Ureter (tissue), 1 donor: ENCODE data around the gene HTATIP2. TPM values are rescaled to one million over a fixed set of nuclear protein-coding genes. Genes with fewer than 3 reads are reported as not detected.
"Not testable (repeated sequence)": the region's sequence is repeated elsewhere in the genome, so short reads cannot be mapped to it uniquely, and the experiment has no call there.

ENCODE experiments used
- DNase-seq: peaks from one replicate; pipeline ENCODE4 v3.0.0-alpha.2; 2020; ENCODE audit warnings: low spot score
- total RNA-seq: library from RNA; stranded (reverse); gene quantifications from one replicate; pipeline ENCODE4 v1.2.4, GENCODE V29; 2023
- donor health status: DM: yes; HTN: yes; CAD: no.

The HTATIP2 gene
- total RNA-seq: 29.2 TPM

DNA sequence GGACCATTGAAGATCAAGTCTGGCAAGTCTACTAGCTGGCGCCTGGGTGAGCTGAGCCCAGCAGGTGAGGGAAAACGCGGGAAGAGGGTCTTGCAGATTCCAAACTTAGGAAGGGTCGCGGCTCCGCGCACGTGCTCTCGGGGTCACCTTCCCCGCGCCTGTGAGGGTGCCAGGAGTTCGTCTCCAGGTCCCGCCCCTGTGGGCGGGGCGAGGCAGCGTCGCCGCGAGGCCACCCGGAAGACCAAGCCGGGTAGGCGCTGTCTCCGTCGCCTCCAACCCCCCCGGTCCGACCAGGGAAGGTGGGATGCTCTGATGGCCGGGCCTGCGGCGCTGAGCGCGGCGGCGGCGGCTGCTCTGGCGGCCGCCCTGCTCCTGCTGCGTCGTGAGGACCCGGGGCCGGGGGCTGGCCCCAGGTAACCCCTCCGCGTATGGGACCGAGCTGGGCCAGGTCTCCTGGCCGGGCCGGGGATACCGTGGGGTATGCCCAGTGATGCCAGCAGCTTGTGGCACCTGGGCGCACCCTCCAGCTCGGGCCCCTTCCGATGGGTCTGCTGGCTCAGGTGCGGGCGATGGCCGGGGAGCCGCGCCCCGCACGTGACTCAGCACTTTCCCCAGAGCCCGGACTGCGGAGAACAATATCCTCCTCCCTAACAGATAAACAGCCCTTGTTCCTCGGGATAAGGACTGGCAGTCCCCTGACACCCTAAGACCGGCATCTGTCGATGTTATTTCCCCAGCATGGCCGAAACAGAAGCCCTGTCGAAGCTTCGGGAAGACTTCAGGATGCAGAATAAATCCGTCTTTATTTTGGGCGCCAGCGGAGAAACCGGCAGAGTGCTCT lies at the start of gene HTATIP2:
Gene HTATIP2 (plus strand): TSS at position 215 of the 841 bp plus-strand sequence. CDS start 524 bp downstream, at position 739.
- peak; percentile 79 for DNase-seq

DNA sequence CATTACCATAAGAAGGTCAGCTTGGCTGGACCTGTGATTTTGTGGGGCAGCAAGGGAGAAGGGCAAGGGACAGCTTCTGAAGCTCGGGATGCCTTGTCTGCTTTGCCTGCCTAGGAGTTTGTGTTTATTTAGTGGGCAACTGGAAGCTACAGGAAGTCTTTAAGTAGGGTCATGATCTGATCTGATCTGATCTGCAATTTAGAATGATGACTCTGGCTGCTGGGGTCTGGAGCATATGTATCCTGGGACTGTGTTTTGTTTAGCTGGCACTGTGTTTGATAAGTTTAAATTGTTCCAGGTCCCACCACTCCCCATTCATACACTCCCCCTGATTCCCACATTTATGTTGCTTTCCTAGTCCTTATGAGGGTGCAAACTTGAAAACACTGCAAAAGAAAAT lies 47.7 kb upstream of the HTATIP2 start:
- DNase-seq: no peak

DNA sequence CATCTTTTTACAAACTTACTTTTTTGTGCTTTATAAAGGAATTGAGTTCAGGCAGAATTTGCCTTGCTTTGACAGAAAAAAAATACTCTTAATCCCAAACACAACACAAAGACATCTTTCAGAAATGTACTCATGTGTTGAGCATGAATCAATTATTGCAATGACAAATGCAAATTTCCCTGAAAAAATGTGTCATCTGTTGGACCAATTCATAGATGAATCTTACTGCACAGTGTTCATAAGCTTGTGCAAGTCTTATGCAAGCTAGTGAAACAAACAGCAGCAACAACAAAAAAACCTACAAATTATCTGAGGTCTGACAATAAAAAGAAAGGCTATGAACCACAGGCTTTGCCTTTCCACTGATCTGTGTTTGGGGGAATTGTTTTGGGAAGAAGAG lies 42.3 kb upstream of the HTATIP2 start:
- DNase-seq: no peak

DNA sequence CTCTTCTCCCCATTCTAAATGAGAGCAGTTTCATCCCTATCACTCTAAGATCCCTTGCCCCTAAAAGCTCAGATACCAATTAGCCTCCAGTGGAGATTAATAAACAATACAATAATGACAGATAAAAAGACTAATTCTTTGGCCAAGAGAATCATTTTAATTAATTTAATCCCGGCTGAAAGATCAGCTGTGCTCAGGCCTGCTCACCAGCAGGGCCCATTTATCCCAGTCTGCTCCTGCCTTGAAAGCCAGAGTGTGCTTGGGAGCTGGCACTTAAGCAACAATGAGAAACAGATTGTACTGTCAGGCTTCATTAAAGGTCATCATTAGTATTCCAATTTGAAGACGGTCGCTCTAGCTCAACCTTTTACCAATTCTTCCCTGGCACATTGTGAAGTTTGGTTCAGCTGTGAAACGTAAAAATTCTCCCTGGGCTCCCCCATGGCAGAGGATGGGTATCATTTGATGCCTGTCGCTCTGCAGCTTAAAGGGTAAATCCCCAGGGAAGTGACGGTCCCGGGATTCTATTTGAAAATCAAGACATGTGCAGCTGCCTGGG lies 36.1 kb upstream of the HTATIP2 start:
- DNase-seq: no peak

DNA sequence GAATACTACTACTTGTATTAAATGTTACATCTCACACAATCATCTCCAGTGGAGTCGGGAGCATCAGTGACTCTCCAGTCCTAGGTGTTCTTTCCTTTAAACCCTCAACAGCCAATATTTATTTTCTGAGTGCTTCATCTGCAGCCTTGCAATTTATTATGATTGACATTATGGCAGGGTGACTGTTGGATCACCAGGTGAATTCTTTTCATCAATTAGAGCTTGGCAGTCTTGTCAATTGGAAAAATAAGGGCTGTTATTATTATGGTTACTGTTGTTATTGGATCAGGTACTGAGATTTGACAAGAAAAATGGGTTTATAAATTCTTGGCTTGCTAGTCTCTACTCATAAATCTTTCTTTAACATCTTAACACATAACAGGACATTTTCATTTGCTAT lies 27.5 kb upstream of the HTATIP2 start:
- DNase-seq: no peak

DNA sequence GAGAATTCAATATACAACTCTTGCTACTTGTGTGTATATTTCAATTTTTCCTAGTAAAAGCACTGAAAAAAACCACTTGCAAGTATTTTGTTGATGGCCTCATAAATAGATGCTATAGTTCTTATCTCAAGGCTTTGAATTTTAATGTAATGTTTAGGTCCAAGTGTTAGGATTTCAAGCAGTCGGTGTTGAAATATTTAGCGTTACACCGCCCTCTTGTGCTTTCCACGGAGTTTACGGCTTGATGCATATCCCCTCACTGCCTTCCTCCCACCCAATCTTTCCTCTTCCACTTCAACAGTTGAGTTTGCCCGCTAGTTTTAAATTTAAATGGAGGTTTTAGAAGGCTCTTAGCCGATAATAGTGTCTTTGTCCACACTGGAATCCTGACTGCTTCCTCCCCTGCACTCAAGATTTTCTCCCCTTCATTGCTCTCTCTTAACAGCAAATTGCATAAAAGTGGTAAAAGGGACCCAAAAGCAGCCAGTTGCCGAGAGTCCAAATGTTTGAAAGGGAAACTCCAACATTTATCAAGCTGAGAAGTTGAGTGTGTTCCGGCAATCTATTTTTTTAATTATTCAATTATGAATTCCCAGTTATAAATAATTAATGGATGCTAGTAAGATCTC lies 25.9 kb upstream of the HTATIP2 start:
- no peak for DNase-seq

DNA sequence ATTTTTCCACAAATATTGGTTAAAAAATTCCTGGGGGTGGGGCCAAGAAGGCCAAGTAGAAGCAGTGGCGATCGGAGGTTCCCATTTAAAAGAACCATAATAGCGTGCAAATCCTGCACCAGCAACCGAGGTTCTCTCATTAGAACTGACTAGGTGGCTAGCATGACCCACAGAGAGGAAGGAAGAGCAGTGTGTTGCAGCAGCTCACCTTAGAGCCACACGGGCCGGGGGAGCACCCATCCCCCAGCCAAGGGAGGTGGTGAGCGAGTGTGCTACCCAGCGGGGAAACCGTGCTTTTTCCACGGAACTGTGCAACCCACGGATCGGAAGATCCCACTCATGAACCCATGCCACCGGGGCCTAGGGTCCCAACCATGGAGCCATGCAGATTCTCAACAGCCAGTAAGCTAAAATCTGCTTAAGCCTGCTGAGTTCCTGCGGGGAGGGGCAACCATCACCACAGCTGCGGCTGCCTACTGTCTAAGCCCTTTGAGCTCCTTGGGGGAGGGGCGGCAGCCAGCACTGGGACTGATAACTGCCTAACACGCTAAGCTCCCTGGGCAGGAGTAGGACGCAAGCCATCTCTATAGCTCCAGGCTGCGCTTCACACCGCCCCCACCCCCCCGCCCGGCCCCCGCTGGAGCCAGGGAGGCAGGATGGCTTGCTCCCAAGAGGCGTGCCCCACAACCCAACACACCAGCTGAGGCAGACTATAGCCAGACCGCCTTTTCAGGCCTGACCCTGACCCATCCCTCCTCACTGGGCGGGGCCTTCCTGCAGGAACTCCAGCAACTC lies 21.0 kb upstream of the HTATIP2 start:
- no peak for DNase-seq

DNA sequence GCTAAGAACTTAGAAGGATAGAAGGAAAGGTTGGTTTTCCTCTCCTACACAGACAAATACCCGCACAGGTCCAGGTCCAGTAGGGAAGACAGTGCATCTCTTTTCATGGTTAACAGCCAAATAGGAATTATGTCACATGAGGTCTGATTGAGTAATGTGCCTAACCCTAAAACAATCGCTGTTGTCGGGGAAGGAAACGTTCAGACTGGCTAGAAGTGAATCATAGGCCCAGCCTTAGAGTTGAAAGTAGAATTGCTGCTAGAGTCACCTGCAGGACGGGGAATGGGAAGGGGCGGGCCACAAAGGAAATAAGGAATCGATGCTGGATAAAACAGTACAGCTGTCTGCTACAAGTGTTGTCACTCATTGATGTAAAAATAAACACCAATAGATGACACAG lies 12.4 kb upstream of the HTATIP2 start:
- no peak for DNase-seq

DNA sequence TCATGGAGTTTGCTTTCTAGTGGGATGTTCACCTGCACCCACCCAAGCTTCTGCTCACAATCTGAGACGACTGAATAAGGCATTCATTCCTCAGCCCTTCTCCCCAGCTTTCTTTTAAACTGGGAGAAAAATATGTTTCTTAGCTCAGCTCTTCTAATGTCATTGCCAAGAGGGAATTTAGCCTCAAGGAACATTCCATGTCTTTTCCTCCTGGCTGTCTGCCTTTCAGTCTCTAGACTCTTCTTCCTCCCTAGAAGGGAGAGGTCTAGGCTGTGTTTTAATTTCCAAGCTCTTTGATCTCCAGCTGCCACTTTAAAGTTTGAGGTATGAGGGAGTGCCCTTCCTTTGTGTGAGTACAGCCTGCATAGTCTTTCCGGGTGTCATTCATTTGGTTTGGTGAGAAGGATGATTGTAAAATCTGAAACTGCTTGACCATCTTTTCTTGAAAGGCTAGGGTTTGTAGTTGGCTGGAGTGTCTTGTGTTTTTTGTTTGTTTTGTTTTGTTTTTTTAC lies 11.7 kb upstream of the HTATIP2 start:
- DNase-seq: no peak

DNA sequence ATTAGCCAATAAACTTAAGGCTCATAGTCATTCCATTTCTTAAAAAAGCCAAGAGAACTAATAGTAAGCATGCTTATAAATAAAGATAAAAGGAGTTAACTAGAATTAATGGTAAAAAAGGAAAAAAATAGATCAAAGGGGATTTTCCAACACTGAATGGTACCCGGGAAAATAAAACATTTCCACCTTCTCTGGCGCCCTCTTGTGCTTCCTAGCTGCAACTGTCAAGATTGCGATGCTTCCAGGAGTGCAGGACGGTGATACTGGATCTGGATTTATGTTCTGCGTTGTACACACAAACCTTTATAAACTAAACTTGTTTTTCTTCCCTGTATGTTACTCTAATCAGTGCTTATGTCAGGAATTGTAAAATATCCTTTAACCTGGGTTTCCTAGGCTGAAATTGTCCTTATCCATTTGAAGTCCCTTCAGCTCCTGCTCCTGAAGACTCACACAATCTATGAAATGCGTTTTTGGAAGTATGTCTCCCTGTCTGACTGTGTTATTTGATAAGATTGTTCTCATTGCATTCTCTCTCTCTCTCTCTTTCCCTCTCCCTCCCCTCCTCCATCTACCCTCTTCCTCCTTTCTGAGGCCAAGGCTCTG lies 9.6 kb upstream of the HTATIP2 start:
- DNase-seq: no peak

DNA sequence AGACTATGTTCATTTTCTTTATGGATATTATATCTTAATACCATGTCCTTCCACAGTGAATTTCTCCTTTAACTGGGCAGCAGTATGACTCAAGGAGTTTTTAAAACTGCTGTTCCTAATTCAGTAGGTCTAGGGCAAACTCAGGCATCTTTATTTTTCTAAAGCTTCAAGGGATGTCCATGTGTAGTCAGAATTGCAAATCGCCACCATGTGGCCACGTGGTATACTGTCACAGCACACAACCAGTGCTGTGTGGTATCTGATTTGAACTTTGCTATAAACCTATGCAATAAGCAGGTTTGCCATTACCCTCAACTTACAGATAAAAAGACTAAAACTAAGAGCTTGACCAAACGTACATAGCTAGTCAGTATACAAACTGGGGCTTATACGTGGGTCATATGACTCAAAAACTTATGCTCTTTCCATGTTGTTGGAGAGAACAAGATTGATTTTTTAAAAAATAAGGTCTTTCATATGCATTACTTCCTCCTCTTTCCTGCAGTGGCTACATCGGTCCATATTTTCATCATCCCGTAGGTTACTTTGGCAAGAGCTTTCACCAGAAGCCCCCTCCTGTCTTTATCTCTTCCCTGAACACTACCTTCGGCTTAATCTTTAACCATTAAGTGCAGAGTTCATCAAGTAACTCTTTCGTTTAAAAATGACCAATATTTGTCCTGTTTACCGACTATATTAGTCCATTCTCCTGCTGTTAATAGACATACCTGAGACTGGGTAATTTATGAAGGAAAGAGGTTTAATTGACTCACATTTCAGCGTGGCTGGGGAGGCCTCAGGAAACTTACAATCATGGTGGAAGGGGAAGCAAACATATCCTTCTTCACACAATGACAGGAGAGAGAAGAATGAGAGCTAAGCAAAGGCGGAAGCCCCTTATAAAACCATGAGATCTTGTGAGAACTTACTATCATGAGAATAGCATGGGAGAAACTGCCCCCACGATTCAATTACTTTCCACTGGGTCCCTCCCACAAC lies 8.0 kb upstream of the HTATIP2 start:
- no peak for DNase-seq

DNA sequence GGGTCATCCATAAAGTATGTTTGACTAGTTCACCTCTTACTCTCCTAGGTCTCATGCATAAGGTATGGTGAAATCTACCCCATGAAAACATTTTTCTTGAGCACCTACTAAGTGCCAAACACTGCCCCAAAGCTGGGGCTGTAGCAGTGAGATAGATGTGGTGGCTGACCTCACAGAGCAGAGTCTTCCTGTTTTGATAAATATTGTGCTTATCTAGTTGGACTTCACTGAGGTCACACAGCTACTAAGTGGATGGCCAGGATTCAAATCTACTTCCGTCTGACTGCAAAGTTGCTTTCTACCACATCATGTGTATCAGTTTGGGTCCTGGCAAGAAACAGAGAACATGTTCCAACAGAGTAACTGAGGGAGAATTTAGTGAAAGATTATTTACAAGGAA lies 6.4 kb upstream of the HTATIP2 start:
- no peak for DNase-seq

DNA sequence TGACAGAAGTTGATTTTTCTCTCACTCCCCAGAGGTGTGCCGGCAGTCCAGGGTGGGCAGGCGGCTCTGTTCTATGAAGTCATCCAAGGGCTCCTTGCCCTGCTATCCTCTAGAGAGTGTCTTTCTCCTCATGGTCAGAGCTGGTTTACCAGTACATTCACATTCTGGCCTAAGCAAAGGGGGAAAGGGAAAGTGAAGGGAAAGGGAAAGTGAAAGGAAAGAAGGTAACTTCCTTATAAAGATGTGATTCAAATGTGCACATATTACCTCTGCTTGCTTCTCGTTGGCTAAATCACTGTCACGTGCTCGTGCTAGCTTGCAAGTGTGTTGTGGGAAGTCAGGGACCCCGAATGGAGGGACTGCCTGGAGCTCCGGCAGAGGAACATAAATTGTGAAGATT lies 2.9 kb upstream of the HTATIP2 start:
- DNase-seq: no peak

DNA sequence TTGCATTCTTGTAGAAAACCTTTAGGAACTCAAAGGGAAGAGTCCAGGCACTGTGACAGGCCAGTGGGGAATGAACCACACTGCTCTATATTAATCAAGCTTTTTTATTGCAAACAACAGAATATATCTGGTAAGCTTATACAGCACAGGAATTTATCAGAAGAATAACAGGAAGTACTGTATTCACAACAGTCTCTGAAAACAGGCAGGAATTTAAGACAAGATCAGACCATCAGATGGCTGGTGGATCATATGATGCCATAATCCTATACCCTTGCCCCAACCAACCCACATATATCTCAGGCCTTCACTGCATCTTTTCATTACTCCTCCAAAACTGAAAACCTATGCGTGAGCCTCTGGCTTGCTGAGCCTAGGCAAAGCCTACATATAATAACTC lies 1.0 kb upstream of the HTATIP2 start:
- DNase-seq: no peak

DNA sequence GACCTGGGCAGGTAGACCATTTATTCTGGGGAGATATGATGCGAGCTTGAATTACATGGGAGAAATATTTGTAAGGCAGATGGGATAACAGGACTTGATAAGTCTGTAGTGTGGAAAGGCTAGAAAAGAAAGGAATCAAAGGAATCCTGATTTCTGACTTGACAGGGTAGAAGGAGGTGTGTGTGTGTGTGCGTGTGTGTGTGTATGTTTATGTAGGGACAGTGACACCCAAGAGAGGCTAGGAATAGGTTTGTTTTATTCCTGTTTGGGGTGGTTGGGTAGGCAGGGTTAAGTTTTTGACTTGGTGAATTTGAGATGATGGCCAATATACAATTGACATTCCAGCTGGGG lies 390 bp upstream of the HTATIP2 start:
- DNase-seq: no peak

DNA sequence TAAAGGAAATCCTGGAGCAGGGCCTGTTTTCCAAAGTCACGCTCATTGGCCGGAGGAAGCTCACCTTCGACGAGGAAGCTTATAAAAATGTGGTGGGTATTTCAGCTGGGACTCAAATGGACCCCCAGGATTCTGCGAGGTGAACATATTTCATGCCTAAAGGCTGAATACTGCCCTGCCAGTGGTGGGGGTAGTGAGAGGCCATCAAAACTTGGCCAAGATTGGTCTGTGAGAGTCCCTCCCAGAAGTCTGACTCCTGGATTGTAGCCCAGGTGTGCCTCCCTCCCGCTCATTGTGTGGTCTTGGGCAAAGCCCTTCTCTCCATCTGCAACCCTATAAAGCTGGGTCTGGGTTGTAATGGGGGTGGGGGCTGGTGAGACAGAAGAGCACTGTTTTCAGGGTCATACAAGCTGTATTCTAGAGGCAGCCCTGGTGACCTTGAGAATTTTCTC lies 853 bp downstream of the HTATIP2 start:
- no peak for DNase-seq

DNA sequence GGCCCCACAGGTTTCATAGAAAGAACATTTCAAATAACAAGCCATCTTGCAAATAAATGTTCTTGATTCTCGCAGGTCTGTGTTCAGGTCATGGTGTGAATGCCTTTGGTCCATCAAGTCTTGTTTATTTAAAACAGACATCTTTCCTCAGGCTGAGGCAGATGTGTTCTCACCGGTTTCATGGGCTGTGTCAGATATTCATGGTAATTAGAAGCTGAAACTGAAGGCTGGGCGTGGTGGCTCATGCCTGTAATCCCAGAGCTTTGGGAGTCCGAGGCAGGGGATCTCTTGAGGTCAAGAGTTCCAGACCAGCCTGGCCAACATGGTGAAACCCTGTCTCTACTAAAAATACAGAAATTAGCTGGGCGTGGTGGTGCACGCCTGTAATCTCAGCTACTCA lies 2.0 kb downstream of the HTATIP2 start:
- not testable (repeated sequence) for DNase-seq

DNA sequence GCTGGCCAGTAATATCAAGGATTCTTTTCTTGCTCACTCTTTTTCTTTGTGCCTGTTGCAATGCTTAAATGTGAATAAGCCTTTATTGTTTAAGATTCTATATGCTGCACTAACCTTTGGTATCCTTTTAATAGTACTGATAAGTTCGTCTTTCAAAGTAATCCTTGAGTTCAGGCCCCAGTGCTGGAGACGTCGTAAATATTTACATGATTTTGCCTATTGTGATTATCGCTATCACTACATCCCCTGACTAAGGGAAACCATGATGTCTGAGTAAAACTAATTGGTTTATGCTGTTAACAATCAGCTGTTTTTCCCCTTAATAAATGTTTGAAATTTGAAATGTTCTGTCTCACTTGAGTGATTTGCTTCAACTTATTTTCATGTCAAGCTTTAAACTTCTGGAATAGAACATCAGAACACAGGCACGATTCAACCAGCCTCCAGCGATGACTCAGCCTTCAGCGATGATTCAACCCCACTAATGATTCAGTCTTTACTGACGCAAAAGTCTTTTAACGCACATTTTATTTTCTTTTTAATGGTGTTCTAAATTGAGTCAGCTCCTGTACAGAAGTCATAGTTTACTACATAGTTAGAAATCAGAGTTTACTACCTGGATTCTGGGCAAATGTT lies 3.9 kb downstream of the HTATIP2 start:
- DNase-seq: no peak

DNA sequence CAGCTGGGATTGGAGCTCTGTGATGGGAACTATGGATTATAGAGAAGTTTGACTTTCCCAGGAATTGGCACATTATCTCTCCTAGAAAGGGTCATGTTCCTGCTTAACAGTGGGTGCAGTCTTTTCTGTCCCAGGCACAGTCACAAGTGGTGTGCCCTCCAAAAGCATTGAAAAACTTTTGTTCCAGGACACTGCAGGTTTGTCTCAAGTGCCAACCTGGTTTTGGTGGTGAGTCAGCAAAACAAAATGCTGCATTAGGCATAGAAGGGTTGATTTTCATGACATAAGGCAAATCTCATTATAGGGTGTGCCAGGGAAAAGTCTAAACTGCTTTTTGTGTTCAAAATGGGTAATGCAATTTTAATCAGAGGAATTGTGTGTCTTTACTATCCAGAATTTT lies 4.9 kb downstream of the HTATIP2 start:
- DNase-seq: no peak

DNA sequence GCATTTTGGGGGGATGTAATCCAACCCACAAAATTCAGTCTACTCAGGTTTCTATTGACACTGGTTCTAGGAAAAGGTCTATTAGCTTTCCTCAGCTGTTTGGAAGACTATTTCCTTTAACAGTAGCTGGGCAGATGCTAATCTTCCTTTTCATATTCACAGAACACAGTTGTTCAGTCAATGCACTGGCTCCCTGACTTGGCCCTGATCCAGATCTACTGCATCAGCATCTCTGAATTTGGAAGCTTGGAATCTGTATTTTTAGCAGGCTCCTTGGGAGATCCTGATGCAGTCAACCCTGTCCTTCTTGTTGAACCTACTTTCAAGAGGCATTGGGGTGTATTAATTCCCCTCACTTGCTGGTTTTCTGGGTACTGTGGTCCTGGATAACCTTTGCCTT lies 6.3 kb downstream of the HTATIP2 start:
- no peak for DNase-seq
